GM18519 (cell line): ENCODE measurements around the gene NUSAP1.
"Not testable (repeated sequence)": the region's sequence is repeated elsewhere in the genome, so short reads cannot be mapped to it uniquely, and the experiment has no call there.

Experiments used
- ATAC-seq: cut with Tn5 transposase; IDR thresholded peaks from one replicate; pipeline ENCODE4 v1.9.1; 2021; ENCODE audit warnings: mild to moderate bottlenecking, moderate library complexity; ENCODE audit not compliant: unreplicated experiment, low FRiP score

NUSAP1 gene

GRCh38 chr15:41332194-41333025, at the start of gene NUSAP1, which contains the start of gene OIP5:
Gene NUSAP1, plus strand, starts transcription at chr15:41332881. Its CDS starts 77 bp downstream, at chr15:41332958.
Gene OIP5, minus strand, starts transcription at chr15:41332591. Its CDS starts 30 bp downstream, at chr15:41332561.
- ATAC-seq, result peak; percentile 83

- not testable (repeated sequence) for ATAC-seq
Measured at GRCh38 chr15:41282980-41283652, 49.6 kb upstream of the NUSAP1 start.

GRCh38 chr15:41283653-41284426, 48.8 kb upstream of the NUSAP1 start:
- ATAC-seq, result peak; percentile 84

- no peak for ATAC-seq
Measured at GRCh38 chr15:41284427-41285177, 48.1 kb upstream of the NUSAP1 start.

- ATAC-seq, result no peak
Measured at GRCh38 chr15:41285285-41285684, 47.4 kb upstream of the NUSAP1 start.

GRCh38 chr15:41286665-41287333, 45.9 kb upstream of the NUSAP1 start:
- ATAC-seq, result no peak

GRCh38 chr15:41288464-41288863, 44.2 kb upstream of the NUSAP1 start:
- ATAC-seq, result no peak

GRCh38 chr15:41289953-41290352, 42.7 kb upstream of the NUSAP1 start:
- ATAC-seq, result no peak

- no peak for ATAC-seq
Measured at GRCh38 chr15:41291065-41291631, 41.5 kb upstream of the NUSAP1 start.

- no peak for ATAC-seq
Measured at GRCh38 chr15:41292521-41292920, 40.2 kb upstream of the NUSAP1 start.

GRCh38 chr15:41301139-41301538, 31.5 kb upstream of the NUSAP1 start:
- not testable (repeated sequence) for ATAC-seq

- ATAC-seq, result no peak
Measured at GRCh38 chr15:41301587-41301986, 31.1 kb upstream of the NUSAP1 start.

GRCh38 chr15:41304149-41304770, 28.4 kb upstream of the NUSAP1 start:
- ATAC-seq, result no peak

- no peak for ATAC-seq
Measured at GRCh38 chr15:41307679-41308078, 25.0 kb upstream of the NUSAP1 start.

GRCh38 chr15:41309226-41309905, 23.3 kb upstream of the NUSAP1 start:
- no peak for ATAC-seq

- ATAC-seq, result not testable (repeated sequence)
Measured at GRCh38 chr15:41320805-41321330, 11.8 kb upstream of the NUSAP1 start.

- ATAC-seq, result no peak
Measured at GRCh38 chr15:41323611-41324010, 9.1 kb upstream of the NUSAP1 start.

GRCh38 chr15:41331281-41331680, 1.4 kb upstream of the NUSAP1 start:
- ATAC-seq, result no peak
